HEK293 (cell line): ENCODE results near the gene TADA3.

ENCODE experiments used
- HOXC10 ChIP-seq: sonication (generic); formaldehyde crosslinking; IDR thresholded peaks from 2 replicates; pipeline ENCODE4 v1.8.1; 2023; ENCODE audit warnings: mild to moderate bottlenecking, missing genetic modification reagents
- OVOL3 ChIP-seq: fragments of 450-650 bp; formaldehyde crosslinking; IDR thresholded peaks from 2 replicates; pipeline ENCODE4 v1.5.1; 2016; ENCODE audit warnings: missing biosample characterization, missing genetic modification characterization
- RBAK ChIP-seq: fragments of 450-650 bp; formaldehyde crosslinking; IDR thresholded peaks from 2 replicates; pipeline ENCODE4 v1.5.1; 2016; ENCODE audit warnings: missing biosample characterization, missing genetic modification characterization
- SCRT1 ChIP-seq: fragments of 450-650 bp; formaldehyde crosslinking; IDR thresholded peaks from 2 replicates; pipeline ENCODE4 v1.5.1; 2016; ENCODE audit warnings: missing biosample characterization, missing genetic modification characterization, borderline replicate concordance
- ZBTB20 ChIP-seq: fragments of 450-650 bp; formaldehyde crosslinking; IDR thresholded peaks from 2 replicates; pipeline ENCODE4 v1.5.1; 2016; ENCODE audit warnings: missing biosample characterization, missing genetic modification characterization
- ZBTB48 ChIP-seq: fragments of 450-650 bp; formaldehyde crosslinking; IDR thresholded peaks from 2 replicates; pipeline ENCODE4 v1.5.1; 2016; ENCODE audit warnings: missing biosample characterization, missing genetic modification characterization
- ZFHX2 ChIP-seq: fragments of 450-650 bp; formaldehyde crosslinking; conservative IDR thresholded peaks from 2 replicates; pipeline ENCODE4 v1.5.1; 2016; ENCODE audit warnings: missing biosample characterization, missing genetic modification characterization
- ZIC2 ChIP-seq: fragments of 450-650 bp; formaldehyde crosslinking; IDR thresholded peaks from 2 replicates; pipeline ENCODE4 v1.5.1; 2016; ENCODE audit warnings: missing biosample characterization, missing genetic modification characterization
- ZNF157 ChIP-seq: fragments of 450-650 bp; formaldehyde crosslinking; IDR thresholded peaks from 2 replicates; pipeline ENCODE4 v1.5.1; 2016; ENCODE audit warnings: missing biosample characterization, missing genetic modification characterization
- ZNF174 ChIP-seq: fragments of 450-650 bp; formaldehyde crosslinking; IDR thresholded peaks from 2 replicates; pipeline ENCODE4 v1.5.0; 2017; ENCODE audit warnings: missing biosample characterization, mild to moderate bottlenecking, missing genetic modification characterization
- ZNF19 ChIP-seq: fragments of 450-650 bp; formaldehyde crosslinking; IDR thresholded peaks from 2 replicates; pipeline ENCODE4; 2016; ENCODE audit warnings: missing biosample characterization, missing genetic modification characterization, low read depth
- ZNF292 ChIP-seq: fragments of 450-650 bp; formaldehyde crosslinking; IDR thresholded peaks from 2 replicates; pipeline ENCODE4 v1.5.1; 2016; ENCODE audit warnings: low read depth, missing biosample characterization, missing genetic modification characterization, borderline replicate concordance
- ZNF335 ChIP-seq: fragments of 450-650 bp; formaldehyde crosslinking; conservative IDR thresholded peaks from 2 replicates; pipeline ENCODE4 v1.5.1; 2016; ENCODE audit warnings: missing biosample characterization, missing genetic modification characterization
- ZNF354C ChIP-seq: fragments of 450-650 bp; formaldehyde crosslinking; IDR thresholded peaks from 2 replicates; pipeline ENCODE4 v1.5.1; 2016; ENCODE audit warnings: missing biosample characterization, missing genetic modification characterization, low read depth, borderline replicate concordance
- ZNF398 ChIP-seq: fragments of 450-650 bp; formaldehyde crosslinking; IDR thresholded peaks from 2 replicates; pipeline ENCODE4 v1.5.1; 2017; ENCODE audit warnings: missing biosample characterization, missing genetic modification characterization
- ZNF426 ChIP-seq: fragments of 450-650 bp; formaldehyde crosslinking; IDR thresholded peaks from 2 replicates; pipeline ENCODE4 v1.5.1; 2017; ENCODE audit warnings: missing biosample characterization, missing genetic modification characterization, mild to moderate bottlenecking, inconsistent platforms, moderate library complexity
- ZNF510 ChIP-seq: fragments of 450-650 bp; formaldehyde crosslinking; IDR thresholded peaks from 2 replicates; pipeline ENCODE4 v1.5.1; 2018; ENCODE audit warnings: mild to moderate bottlenecking, missing genetic modification characterization, missing biosample characterization; ENCODE audit not compliant: insufficient replicate concordance
- ZNF514 ChIP-seq: fragments of 450-650 bp; formaldehyde crosslinking; IDR thresholded peaks from 2 replicates; pipeline ENCODE4 v1.5.1; 2016; ENCODE audit warnings: missing biosample characterization, missing genetic modification characterization
- ZNF521 ChIP-seq: fragments of 450-650 bp; formaldehyde crosslinking; IDR thresholded peaks from 2 replicates; pipeline ENCODE4 v1.5.1; 2017; ENCODE audit warnings: missing biosample characterization, mild to moderate bottlenecking, missing genetic modification characterization
- ZNF548 ChIP-seq: fragments of 450-650 bp; formaldehyde crosslinking; IDR thresholded peaks from 2 replicates; pipeline ENCODE4 v1.5.1; 2016; ENCODE audit warnings: missing biosample characterization, missing genetic modification characterization
- ZNF558 ChIP-seq: fragments of 450-650 bp; formaldehyde crosslinking; IDR thresholded peaks from 2 replicates; pipeline ENCODE4 v1.5.1; 2016; ENCODE audit warnings: missing biosample characterization, missing genetic modification characterization
- ZNF560 ChIP-seq: fragments of 450-650 bp; formaldehyde crosslinking; IDR thresholded peaks from 2 replicates; pipeline ENCODE4 v1.5.1; 2017; ENCODE audit warnings: missing biosample characterization, missing genetic modification characterization, borderline replicate concordance
- ZNF585B ChIP-seq: fragments of 450-650 bp; formaldehyde crosslinking; IDR thresholded peaks from 2 replicates; pipeline ENCODE4 v1.5.1; 2016; ENCODE audit warnings: missing biosample characterization, missing genetic modification characterization
- ZNF626 ChIP-seq: fragments of 450-650 bp; sonication (Bioruptor Pico); formaldehyde crosslinking; IDR thresholded peaks from 2 replicates; pipeline ENCODE4 v1.5.1; 2018; ENCODE audit warnings: missing biosample characterization, missing genetic modification characterization, inconsistent platforms
- ZNF629 ChIP-seq: fragments of 450-650 bp; formaldehyde crosslinking; IDR thresholded peaks from 2 replicates; pipeline ENCODE4 v1.5.1; 2017; ENCODE audit warnings: missing biosample characterization, missing genetic modification characterization
- ZNF658 ChIP-seq: fragments of 450-650 bp; formaldehyde crosslinking; IDR thresholded peaks from 2 replicates; pipeline ENCODE4; 2016; ENCODE audit warnings: missing biosample characterization, missing genetic modification characterization
- ZNF664 ChIP-seq: fragments of 450-650 bp; formaldehyde crosslinking; IDR thresholded peaks from 2 replicates; pipeline ENCODE4 v1.5.1; 2016; ENCODE audit warnings: missing biosample characterization, missing genetic modification characterization
- ZNF677 ChIP-seq: fragments of 450-650 bp; IDR thresholded peaks from 2 replicates; pipeline ENCODE4 v1.5.0; 2018; ENCODE audit warnings: missing biosample characterization, mild to moderate bottlenecking, missing genetic modification characterization, moderate library complexity
- ZNF768 ChIP-seq: fragments of 450-650 bp; formaldehyde crosslinking; IDR thresholded peaks from 2 replicates; pipeline ENCODE4 v1.5.1; 2018; ENCODE audit warnings: missing biosample characterization, mild to moderate bottlenecking, missing genetic modification characterization
- ZNF776 ChIP-seq: fragments of 450-650 bp; formaldehyde crosslinking; IDR thresholded peaks from 2 replicates; pipeline ENCODE4 v1.5.0; 2017; ENCODE audit warnings: missing biosample characterization, missing genetic modification characterization, borderline replicate concordance
- TF ChIP-seq, protein P1 (sequence below): fragments of 450-650 bp; formaldehyde crosslinking; IDR thresholded peaks from 2 replicates; pipeline ENCODE4 v1.5.1; 2016; ENCODE audit warnings: missing biosample characterization, missing genetic modification characterization
- TF ChIP-seq, protein P2 (sequence below): fragments of 450-650 bp; formaldehyde crosslinking; IDR thresholded peaks from 2 replicates; pipeline ENCODE4 v1.5.1; 2016; ENCODE audit warnings: missing biosample characterization, missing genetic modification characterization
- TF ChIP-seq, protein P3 (sequence below): fragments of 450-650 bp; formaldehyde crosslinking; IDR thresholded peaks from 2 replicates; pipeline ENCODE4 v1.5.1; 2017; ENCODE audit warnings: missing biosample characterization, missing genetic modification characterization
- TF ChIP-seq, protein P4 (sequence below): fragments of 450-650 bp; formaldehyde crosslinking; IDR thresholded peaks from 2 replicates; pipeline ENCODE4 v1.5.1; 2016; ENCODE audit warnings: missing biosample characterization, missing genetic modification characterization

Gene TADA3

DNA sequence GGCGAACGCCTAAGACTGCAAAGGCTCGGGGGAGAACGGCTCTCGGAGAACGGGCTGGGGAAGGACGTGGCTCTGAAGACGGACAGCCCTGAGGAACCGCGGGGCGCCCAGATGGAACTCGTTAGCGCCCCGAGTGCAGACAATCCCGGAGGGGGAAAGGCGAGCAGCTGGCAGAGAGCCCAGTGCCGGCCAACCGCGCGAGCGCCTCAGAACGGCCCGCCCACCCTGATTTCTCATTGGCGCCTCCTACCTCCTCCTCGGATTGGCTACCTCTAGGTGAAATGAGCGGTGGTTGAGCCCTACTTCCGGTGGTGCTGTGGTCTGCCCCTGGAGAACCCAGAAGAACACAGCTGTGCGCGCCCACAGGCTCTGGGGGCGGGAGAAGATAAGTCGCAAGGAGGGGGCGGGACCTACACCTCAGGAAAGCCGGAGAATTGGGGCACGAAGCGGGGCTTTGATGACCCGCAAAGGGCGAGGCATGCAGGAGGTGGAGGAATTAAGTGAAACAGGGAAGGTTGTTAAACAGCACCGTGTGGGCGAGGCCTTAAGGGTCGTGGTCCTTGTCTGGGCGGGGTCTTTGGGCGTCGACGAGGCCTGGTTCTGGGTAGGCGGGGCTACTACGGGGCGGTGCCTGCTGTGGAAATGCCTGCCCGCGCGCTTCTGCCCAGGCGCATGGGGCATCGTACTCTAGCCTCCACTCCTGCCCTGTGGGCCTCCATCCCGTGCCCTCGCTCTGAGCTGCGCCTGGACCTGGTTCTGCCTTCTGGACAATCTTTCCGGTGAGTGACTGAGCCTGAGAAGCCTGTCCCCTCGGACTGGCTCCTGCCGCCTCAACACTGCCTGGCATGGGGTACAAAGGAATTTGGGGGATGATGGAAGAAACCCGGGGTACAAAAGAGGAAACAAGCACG is 42.4 kb downstream of the TADA3 start, which contains the start of gene OGG1 (continued):
- TF ChIP-seq ZNF174 (tag by site-specific recombination): no peak
- TF ChIP-seq ZNF335: peak; percentile 96
- no peak for TF ChIP-seq ZNF292
- TF ChIP-seq ZNF664 (tag by site-specific recombination): no peak
- no peak for TF ChIP-seq ZNF677 (tag by site-specific recombination)
- no peak for TF ChIP-seq ZNF558 (tag by site-specific recombination)
- TF ChIP-seq ZNF658 (tag by site-specific recombination): no peak
- peak; percentile 74 for TF ChIP-seq ZIC2 (tag by site-specific recombination)
- TF ChIP-seq ZNF560 (tag by site-specific recombination): no peak
- TF ChIP-seq ZBTB20 (tag by site-specific recombination): peak; percentile 82
- no peak for TF ChIP-seq ZNF626
- TF ChIP-seq ZFHX2 (tag by site-specific recombination): peak; percentile 99
- TF ChIP-seq HOXC10 (CRISPR knock-in tag): no peak
- no peak for TF ChIP-seq RBAK (tag by site-specific recombination)
- TF ChIP-seq ZNF426 (tag by site-specific recombination): no peak
- TF ChIP-seq, protein P1, sequence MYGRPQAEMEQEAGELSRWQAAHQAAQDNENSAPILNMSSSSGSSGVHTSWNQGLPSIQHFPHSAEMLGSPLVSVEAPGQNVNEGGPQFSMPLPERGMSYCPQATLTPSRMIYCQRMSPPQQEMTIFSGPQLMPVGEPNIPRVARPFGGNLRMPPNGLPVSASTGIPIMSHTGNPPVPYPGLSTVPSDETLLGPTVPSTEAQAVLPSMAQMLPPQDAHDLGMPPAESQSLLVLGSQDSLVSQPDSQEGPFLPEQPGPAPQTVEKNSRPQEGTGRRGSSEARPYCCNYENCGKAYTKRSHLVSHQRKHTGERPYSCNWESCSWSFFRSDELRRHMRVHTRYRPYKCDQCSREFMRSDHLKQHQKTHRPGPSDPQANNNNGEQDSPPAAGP: no peak
- TF ChIP-seq ZNF354C (tag by site-specific recombination): no peak
- no peak for TF ChIP-seq ZNF514
- no peak for TF ChIP-seq ZNF521 (tag by site-specific recombination)
- no peak for TF ChIP-seq SCRT1 (tag by site-specific recombination)
- TF ChIP-seq ZNF398 (tag by site-specific recombination): peak; percentile 91
- TF ChIP-seq, protein P2, sequence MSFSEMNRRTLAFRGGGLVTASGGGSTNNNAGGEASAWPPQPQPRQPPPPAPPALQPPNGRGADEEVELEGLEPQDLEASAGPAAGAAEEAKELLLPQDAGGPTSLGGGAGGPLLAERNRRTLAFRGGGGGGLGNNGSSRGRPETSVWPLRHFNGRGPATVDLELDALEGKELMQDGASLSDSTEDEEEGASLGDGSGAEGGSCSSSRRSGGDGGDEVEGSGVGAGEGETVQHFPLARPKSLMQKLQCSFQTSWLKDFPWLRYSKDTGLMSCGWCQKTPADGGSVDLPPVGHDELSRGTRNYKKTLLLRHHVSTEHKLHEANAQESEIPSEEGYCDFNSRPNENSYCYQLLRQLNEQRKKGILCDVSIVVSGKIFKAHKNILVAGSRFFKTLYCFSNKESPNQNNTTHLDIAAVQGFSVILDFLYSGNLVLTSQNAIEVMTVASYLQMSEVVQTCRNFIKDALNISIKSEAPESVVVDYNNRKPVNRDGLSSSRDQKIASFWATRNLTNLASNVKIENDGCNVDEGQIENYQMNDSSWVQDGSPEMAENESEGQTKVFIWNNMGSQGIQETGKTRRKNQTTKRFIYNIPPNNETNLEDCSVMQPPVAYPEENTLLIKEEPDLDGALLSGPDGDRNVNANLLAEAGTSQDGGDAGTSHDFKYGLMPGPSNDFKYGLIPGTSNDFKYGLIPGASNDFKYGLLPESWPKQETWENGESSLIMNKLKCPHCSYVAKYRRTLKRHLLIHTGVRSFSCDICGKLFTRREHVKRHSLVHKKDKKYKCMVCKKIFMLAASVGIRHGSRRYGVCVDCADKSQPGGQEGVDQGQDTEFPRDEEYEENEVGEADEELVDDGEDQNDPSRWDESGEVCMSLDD (tag by site-specific recombination): peak; percentile 81
- TF ChIP-seq ZNF776 (tag by site-specific recombination): no peak
- TF ChIP-seq ZNF19: no peak
- no peak for TF ChIP-seq ZNF768 (tag by site-specific recombination)
- TF ChIP-seq ZBTB48: no peak
- no peak for TF ChIP-seq ZNF157 (tag by site-specific recombination)
- TF ChIP-seq OVOL3 (tag by site-specific recombination): no peak; the same call in 1 of the 2 replicates
- TF ChIP-seq ZNF585B: no peak
- TF ChIP-seq, protein P3, sequence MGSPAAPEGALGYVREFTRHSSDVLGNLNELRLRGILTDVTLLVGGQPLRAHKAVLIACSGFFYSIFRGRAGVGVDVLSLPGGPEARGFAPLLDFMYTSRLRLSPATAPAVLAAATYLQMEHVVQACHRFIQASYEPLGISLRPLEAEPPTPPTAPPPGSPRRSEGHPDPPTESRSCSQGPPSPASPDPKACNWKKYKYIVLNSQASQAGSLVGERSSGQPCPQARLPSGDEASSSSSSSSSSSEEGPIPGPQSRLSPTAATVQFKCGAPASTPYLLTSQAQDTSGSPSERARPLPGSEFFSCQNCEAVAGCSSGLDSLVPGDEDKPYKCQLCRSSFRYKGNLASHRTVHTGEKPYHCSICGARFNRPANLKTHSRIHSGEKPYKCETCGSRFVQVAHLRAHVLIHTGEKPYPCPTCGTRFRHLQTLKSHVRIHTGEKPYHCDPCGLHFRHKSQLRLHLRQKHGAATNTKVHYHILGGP (tag by site-specific recombination): no peak
- TF ChIP-seq ZNF510 (tag by site-specific recombination): no peak
- peak; percentile 71 for TF ChIP-seq ZNF629 (tag by site-specific recombination)
- TF ChIP-seq, protein P4, sequence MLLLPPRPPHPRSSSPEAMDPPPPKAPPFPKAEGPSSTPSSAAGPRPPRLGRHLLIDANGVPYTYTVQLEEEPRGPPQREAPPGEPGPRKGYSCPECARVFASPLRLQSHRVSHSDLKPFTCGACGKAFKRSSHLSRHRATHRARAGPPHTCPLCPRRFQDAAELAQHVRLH (tag by site-specific recombination): peak; percentile 97
- no peak for TF ChIP-seq ZNF548 (tag by site-specific recombination)
